HepG2 (cell line): ENCODE measurements around the gene FRRS1. TPM values are rescaled to one million over a fixed set of nuclear protein-coding genes. Genes with fewer than 3 reads are reported as not detected.
A peak's percentile ranks its signal among the peaks of the same experiment; 100 is the strongest.

ENCODE experiments used
- ATAC-seq: fragments of 200-7000 bp; cut with Tn5 transposase; 3 replicates; pipeline ENCODE4 v1.9.1; 2020; ENCODE audit warnings: mild to moderate bottlenecking, moderate library complexity
- BruUV-seq: library from RNA; stranded (reverse); fragments of 400-500 nt; replicated peaks from 2 replicates; lab custom pipeline; 2021; lab: Mats Ljungman, UMichigan
- CTCF ChIA-PET: fragments of 300-600 bp; formaldehyde crosslinking; extraction: SDS; loops from one replicate; lab custom pipeline; 2021; ENCODE audit warnings: low total read pairs, inconsistent platforms, low intra/inter-chr PET ratio; lab: Yijun Ruan, JAX
- POLR2A ChIA-PET: fragments of 350-600 bp; sonication (Branson Sonifier 250); formaldehyde crosslinking; loops from one replicate; lab custom pipeline; 2020; ENCODE audit warnings: antibody characterized with exemption, inconsistent platforms; lab: Yijun Ruan, JAX
- DNase-seq: peaks from one replicate; pipeline ENCODE4 v3.0.0-alpha.2; 2015; ENCODE audit warnings: low spot score
- FAIRE-seq: peaks from 3 replicates; lab custom pipeline; 2011; peaks lifted over from hg19 to GRCh38; lab: Jason Lieb, UNC
- H2AFZ ChIP-seq: one replicate; pipeline ENCODE4 v1.6.1; 2011; ENCODE audit warnings: low read length, inconsistent platforms
- H3K27ac ChIP-seq: fragments of 300-600 bp; 3 replicates; pipeline ENCODE4 v1.8.0; 2011; ENCODE audit warnings: mixed run types, mild to moderate bottlenecking, mixed read lengths, low read length, inconsistent platforms; ENCODE audit not compliant: insufficient read depth; ENCODE audit errors: extremely low read length
- H3K27me3 ChIP-seq, 2 experiments: fragments of 200-600 bp in 1 of 2; 2 replicates in 1 of 2; 3 replicates in 1 of 2; pipeline versions ENCODE4 v1.6.0 to v1.8.0; 2011; ENCODE audit warnings: low read length in 2 of 2, mild to moderate bottlenecking in 2 of 2, moderate library complexity in 2 of 2, inconsistent platforms in 1 of 2; ENCODE audit not compliant: insufficient read depth in 2 of 2, control insufficient read depth in 1 of 2
- H3K36me3 ChIP-seq, 2 experiments: fragments of 200-600 bp in 1 of 2; replicated peaks in 1 of 2; 2 replicates in 1 of 2; 3 replicates in 1 of 2; pipeline versions ENCODE4 v1.5.1 to v1.8.0; 2011; ENCODE audit warnings: low read length in 2 of 2, inconsistent platforms in 1 of 2; ENCODE audit not compliant: insufficient read depth in 2 of 2, control insufficient read depth in 1 of 2
- H3K4me1 ChIP-seq: 2 replicates; pipeline ENCODE4 v1.5.1; 2012; ENCODE audit warnings: low read length, inconsistent platforms; ENCODE audit not compliant: insufficient read depth
- H3K4me2 ChIP-seq: 2 replicates; pipeline ENCODE4 v1.6.0; 2011; ENCODE audit warnings: low read depth, low read length, inconsistent platforms
- H3K4me3 ChIP-seq, 3 experiments: fragments of 200-600 bp in 1 of 3; sonication (generic), shearing (Covaris generic) in 1 of 3; replicated peaks in 1 of 3; 2 replicates each; pipeline ENCODE4 v1.5.1; 2011 to 2016; ENCODE audit warnings: low read length in 3 of 3, inconsistent platforms in 2 of 3, low read depth in 2 of 3, mild to moderate bottlenecking in 2 of 3, control low read depth in 1 of 3, mixed read lengths in 1 of 3; ENCODE audit not compliant: insufficient read depth in 1 of 3
- H3K79me2 ChIP-seq: one replicate; pipeline ENCODE4 v1.6.1; 2011; ENCODE audit warnings: low read length, inconsistent platforms; ENCODE audit not compliant: insufficient read depth
- H3K9ac ChIP-seq: 2 replicates; pipeline ENCODE4 v1.6.0; 2011; ENCODE audit warnings: mild to moderate bottlenecking, low read depth, low read length, inconsistent platforms; ENCODE audit not compliant: insufficient read depth
- H3K9me3 ChIP-seq: 2 replicates; pipeline ENCODE4 v1.5.1; 2012; ENCODE audit warnings: mild to moderate bottlenecking, low read length
- H4K20me1 ChIP-seq: 2 replicates; pipeline ENCODE4 v1.6.0; 2011; ENCODE audit warnings: inconsistent platforms, mild to moderate bottlenecking, low read length, moderate library complexity; ENCODE audit not compliant: insufficient read depth
- ETV5 ChIP-seq: IDR thresholded peaks from 2 replicates; pipeline ENCODE4 v1.6.1; 2018; ENCODE audit warnings: missing biosample characterization, missing genetic modification reagents, inconsistent platforms, borderline replicate concordance
- HNF4A ChIP-seq: sonication (generic); formaldehyde crosslinking; IDR thresholded peaks from 2 replicates; pipeline ENCODE4 v1.4.0; 2020; ENCODE audit warnings: missing genetic modification reagents
- HNF4G ChIP-seq, 2 experiments: sonication (generic) in 1 of 2; formaldehyde crosslinking in 1 of 2; IDR thresholded peaks; 2 replicates each; pipeline versions ENCODE4 v1.4.0 to v1.6.1; 2011 to 2020; ENCODE audit warnings: borderline replicate concordance in 2 of 2, low read depth in 2 of 2, mild to moderate bottlenecking in 2 of 2, low read length in 1 of 2, missing genetic modification reagents in 1 of 2, moderate library complexity in 1 of 2
- KLF13 ChIP-seq: sonication (generic); formaldehyde crosslinking; IDR thresholded peaks from 2 replicates; pipeline ENCODE4 v1.4.0; 2020; ENCODE audit warnings: mild to moderate bottlenecking, missing genetic modification reagents
- MIER3 ChIP-seq: IDR thresholded peaks from 2 replicates; pipeline ENCODE4 v1.6.1; 2016; ENCODE audit warnings: missing compliant biosample characterization, borderline replicate concordance
- RFXAP ChIP-seq: sonication (generic); formaldehyde crosslinking; IDR thresholded peaks from 2 replicates; pipeline ENCODE4 v1.4.0; 2020; ENCODE audit warnings: missing genetic modification reagents, borderline replicate concordance
- SMARCE1 ChIP-seq: fragments of 450-650 bp; IDR thresholded peaks from 2 replicates; pipeline ENCODE4 v1.6.1; 2017; ENCODE audit warnings: borderline replicate concordance
- ZNF225 ChIP-seq: sonication (generic); formaldehyde crosslinking; IDR thresholded peaks from 2 replicates; pipeline ENCODE4 v1.4.0; 2020; ENCODE audit warnings: mild to moderate bottlenecking, missing genetic modification reagents
- ZNF460 ChIP-seq: sonication (generic); formaldehyde crosslinking; IDR thresholded peaks from 2 replicates; pipeline ENCODE4 v1.5.1; 2020; ENCODE audit warnings: missing genetic modification reagents, mild to moderate bottlenecking, borderline replicate concordance
- ZNF782 ChIP-seq: sonication (generic); formaldehyde crosslinking; IDR thresholded peaks from 2 replicates; pipeline ENCODE4 v1.4.0; 2020; ENCODE audit warnings: missing genetic modification reagents, mild to moderate bottlenecking, borderline replicate concordance
- WGBS: methylation state at CpG from one replicate; pipeline ENCODE4 v1.1.6; 2017; ENCODE audit warnings: low lambda C conversion rate; 5-methylcytosine and 5-hydroxymethylcytosine counted together
- in situ Hi-C: cut with HindIII; loops from 2 replicates; pipeline ENCODE4 v1.10.0; 2017; ENCODE audit warnings: low pct_unique_long_range_greater_than_20kb; ENCODE audit not compliant: extremely low pct_ligation_motif_present
- intact Hi-C: fragments of 100-400 bp; cut with micrococcal nuclease; formaldehyde crosslinking; loops from one replicate; pipeline ENCODE4 v1.10.0; 2022; ENCODE audit not compliant: unreplicated experiment
- polyA plus RNA-seq, 8 experiments: library from polyadenylated mRNA; depleted of rRNA in 3 of 8; stranded (reverse) in 7 of 8; unstranded in 1 of 8; fragments of >200 nt; fragmentation: Illumina TruSeq in 4 of 8; extraction: Trizol in 4 of 8; gene quantifications; 2 replicates each; pipeline versions ENCODE4 v1.2.1 to v1.2.3, GENCODE V29; 2011 to 2016; ENCODE audit warnings: low read depth in 4 of 8, missing spikeins in 1 of 8, mixed read lengths in 1 of 8; ENCODE audit not compliant: insufficient read depth in 1 of 8
- total RNA-seq, 5 experiments: library from RNA; depleted of rRNA; stranded (reverse); fragments of >200 nt; fragmentation: Illumina TruSeq; extraction: Trizol; gene quantifications; 2 replicates each; pipeline ENCODE4 v1.2.3, GENCODE V29; 2016; ENCODE audit warnings: low read depth in 1 of 5
- TF ChIP-seq, protein P1 (sequence below): sonication (generic); formaldehyde crosslinking; conservative IDR thresholded peaks from 2 replicates; pipeline ENCODE4 v1.4.0; 2020; ENCODE audit warnings: mild to moderate bottlenecking, missing genetic modification reagents, moderate library complexity
- TF ChIP-seq, protein P2 (sequence below): IDR thresholded peaks from 2 replicates; pipeline ENCODE4 v1.6.1; 2012; ENCODE audit warnings: low read length, improper control_type of control experiment
- TF ChIP-seq, protein P3 (sequence below), 2 experiments: IDR thresholded peaks; 2 replicates each; pipeline ENCODE4 v1.6.1; 2011 to 2012; ENCODE audit warnings: low read length in 2 of 2, borderline replicate concordance in 1 of 2, low read depth in 1 of 2, mild to moderate bottlenecking in 1 of 2, moderate library complexity in 1 of 2

The FRRS1 gene
- total and polyA plus RNA-seq, 2 of the 13 experiments (the other 11 are each of a cell fraction or from before 2014, with no cell fraction given), result 22.6 to 23.4 TPM

DNA sequence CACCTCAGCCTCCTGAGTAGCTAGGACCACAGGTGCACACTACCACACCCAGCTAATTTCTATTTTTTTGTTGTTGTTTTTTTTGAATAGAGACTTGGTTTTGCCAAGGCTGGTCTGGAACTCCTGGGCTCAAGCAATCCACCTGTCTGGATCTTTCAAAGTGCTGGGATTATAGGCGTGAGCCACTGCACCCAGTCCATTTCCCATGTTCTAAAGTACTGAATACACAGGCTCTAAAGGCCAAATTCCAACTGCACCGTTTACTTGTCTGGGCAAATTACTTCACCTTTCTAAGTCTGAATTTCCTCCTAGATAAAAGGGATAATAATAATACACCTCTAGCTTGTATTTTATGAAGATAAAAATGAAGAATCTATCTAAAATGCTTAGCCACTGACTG lies 39.6 kb downstream of the FRRS1 start:
- Histone ChIP-seq H3K4me1 (peaks cover 15% of the 10 kb centered on the region), H3K36me3 (peaks cover 4 to 16% of the 10 kb centered on the region in 2 experiments; a peak in 3 of 5 replicates), H3K9ac (no peak overlapping the region), H3K4me2 (no peak overlapping the region), H3K27me3 (no peaks in the 10 kb centered on the region), H3K4me3 (no peak overlapping the region), H3K27ac (no peak overlapping the region), H3K9me3 (no peaks in the 10 kb centered on the region), H2AFZ (no peak overlapping the region), H3K79me2 (no peaks in the 10 kb centered on the region), H4K20me1 (no peaks in the 10 kb centered on the region)
- no TSS peak for BruUV-seq
- DNase-seq, result peak; percentile 27
- FAIRE-seq, result no peak
- CTCF ChIA-PET, result no interaction called here
- peak; percentile 73 for ATAC-seq
- POLR2A ChIA-PET, result no interaction called here
- no peak for TF ChIP-seq SMARCE1
- no peak for TF ChIP-seq ETV5 (CRISPR knock-in tag)
- TF ChIP-seq ZNF782 (CRISPR knock-in tag), result no peak
- TF ChIP-seq, protein P1, sequence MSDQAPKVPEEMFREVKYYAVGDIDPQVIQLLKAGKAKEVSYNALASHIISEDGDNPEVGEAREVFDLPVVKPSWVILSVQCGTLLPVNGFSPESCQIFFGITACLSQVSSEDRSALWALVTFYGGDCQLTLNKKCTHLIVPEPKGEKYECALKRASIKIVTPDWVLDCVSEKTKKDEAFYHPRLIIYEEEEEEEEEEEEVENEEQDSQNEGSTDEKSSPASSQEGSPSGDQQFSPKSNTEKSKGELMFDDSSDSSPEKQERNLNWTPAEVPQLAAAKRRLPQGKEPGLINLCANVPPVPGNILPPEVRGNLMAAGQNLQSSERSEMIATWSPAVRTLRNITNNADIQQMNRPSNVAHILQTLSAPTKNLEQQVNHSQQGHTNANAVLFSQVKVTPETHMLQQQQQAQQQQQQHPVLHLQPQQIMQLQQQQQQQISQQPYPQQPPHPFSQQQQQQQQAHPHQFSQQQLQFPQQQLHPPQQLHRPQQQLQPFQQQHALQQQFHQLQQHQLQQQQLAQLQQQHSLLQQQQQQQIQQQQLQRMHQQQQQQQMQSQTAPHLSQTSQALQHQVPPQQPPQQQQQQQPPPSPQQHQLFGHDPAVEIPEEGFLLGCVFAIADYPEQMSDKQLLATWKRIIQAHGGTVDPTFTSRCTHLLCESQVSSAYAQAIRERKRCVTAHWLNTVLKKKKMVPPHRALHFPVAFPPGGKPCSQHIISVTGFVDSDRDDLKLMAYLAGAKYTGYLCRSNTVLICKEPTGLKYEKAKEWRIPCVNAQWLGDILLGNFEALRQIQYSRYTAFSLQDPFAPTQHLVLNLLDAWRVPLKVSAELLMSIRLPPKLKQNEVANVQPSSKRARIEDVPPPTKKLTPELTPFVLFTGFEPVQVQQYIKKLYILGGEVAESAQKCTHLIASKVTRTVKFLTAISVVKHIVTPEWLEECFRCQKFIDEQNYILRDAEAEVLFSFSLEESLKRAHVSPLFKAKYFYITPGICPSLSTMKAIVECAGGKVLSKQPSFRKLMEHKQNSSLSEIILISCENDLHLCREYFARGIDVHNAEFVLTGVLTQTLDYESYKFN (CRISPR knock-in tag), result peak; percentile 36; the same call in 1 of the 2 replicates
- TF ChIP-seq ZNF460, result no peak
- TF ChIP-seq KLF13, result no peak
- peak; percentile 65 for TF ChIP-seq HNF4A (CRISPR knock-in tag)
- TF ChIP-seq, protein P2, sequence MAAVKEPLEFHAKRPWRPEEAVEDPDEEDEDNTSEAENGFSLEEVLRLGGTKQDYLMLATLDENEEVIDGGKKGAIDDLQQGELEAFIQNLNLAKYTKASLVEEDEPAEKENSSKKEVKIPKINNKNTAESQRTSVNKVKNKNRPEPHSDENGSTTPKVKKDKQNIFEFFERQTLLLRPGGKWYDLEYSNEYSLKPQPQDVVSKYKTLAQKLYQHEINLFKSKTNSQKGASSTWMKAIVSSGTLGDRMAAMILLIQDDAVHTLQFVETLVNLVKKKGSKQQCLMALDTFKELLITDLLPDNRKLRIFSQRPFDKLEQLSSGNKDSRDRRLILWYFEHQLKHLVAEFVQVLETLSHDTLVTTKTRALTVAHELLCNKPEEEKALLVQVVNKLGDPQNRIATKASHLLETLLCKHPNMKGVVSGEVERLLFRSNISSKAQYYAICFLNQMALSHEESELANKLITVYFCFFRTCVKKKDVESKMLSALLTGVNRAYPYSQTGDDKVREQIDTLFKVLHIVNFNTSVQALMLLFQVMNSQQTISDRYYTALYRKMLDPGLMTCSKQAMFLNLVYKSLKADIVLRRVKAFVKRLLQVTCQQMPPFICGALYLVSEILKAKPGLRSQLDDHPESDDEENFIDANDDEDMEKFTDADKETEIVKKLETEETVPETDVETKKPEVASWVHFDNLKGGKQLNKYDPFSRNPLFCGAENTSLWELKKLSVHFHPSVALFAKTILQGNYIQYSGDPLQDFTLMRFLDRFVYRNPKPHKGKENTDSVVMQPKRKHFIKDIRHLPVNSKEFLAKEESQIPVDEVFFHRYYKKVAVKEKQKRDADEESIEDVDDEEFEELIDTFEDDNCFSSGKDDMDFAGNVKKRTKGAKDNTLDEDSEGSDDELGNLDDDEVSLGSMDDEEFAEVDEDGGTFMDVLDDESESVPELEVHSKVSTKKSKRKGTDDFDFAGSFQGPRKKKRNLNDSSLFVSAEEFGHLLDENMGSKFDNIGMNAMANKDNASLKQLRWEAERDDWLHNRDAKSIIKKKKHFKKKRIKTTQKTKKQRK, result no peak
- no peak for TF ChIP-seq RFXAP
- TF ChIP-seq HNF4G (IDR thresholded peaks at IDR 0.05; ENCODE audit: borderline replicate concordance, low read depth, low read length), result 0 out of 2 replicates have a peak, but pooled peaks have one; percentile 23
- no peak for TF ChIP-seq HNF4G (CRISPR knock-in tag; IDR thresholded peaks at IDR 0.05; ENCODE audit: borderline replicate concordance, low read depth)
- TF ChIP-seq, protein P3, sequence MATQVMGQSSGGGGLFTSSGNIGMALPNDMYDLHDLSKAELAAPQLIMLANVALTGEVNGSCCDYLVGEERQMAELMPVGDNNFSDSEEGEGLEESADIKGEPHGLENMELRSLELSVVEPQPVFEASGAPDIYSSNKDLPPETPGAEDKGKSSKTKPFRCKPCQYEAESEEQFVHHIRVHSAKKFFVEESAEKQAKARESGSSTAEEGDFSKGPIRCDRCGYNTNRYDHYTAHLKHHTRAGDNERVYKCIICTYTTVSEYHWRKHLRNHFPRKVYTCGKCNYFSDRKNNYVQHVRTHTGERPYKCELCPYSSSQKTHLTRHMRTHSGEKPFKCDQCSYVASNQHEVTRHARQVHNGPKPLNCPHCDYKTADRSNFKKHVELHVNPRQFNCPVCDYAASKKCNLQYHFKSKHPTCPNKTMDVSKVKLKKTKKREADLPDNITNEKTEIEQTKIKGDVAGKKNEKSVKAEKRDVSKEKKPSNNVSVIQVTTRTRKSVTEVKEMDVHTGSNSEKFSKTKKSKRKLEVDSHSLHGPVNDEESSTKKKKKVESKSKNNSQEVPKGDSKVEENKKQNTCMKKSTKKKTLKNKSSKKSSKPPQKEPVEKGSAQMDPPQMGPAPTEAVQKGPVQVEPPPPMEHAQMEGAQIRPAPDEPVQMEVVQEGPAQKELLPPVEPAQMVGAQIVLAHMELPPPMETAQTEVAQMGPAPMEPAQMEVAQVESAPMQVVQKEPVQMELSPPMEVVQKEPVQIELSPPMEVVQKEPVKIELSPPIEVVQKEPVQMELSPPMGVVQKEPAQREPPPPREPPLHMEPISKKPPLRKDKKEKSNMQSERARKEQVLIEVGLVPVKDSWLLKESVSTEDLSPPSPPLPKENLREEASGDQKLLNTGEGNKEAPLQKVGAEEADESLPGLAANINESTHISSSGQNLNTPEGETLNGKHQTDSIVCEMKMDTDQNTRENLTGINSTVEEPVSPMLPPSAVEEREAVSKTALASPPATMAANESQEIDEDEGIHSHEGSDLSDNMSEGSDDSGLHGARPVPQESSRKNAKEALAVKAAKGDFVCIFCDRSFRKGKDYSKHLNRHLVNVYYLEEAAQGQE (IDR thresholded peaks at IDR 0.05; ENCODE audit: borderline replicate concordance in 1 of 2, low read depth in 1 of 2, low read length in 2 of 2), result no peak
- no peak for TF ChIP-seq ZNF225 (CRISPR knock-in tag)
- TF ChIP-seq MIER3 (CRISPR knock-in tag), result no peak
- intact Hi-C loops (no loop called here), in situ Hi-C loops (no loop called here)
- 38% methylated on average over 2 of the region's 2 CpGs for WGBS
